ENCODE results near the gene AGBL2. TPM values are rescaled to one million over a fixed set of nuclear protein-coding genes. Genes with fewer than 3 reads are reported as not detected.

The AGBL2 gene
- total and polyA plus RNA-seq, 2 donors (not counting 3 experiments of a cell fraction or from before 2014, with no cell fraction given): 0.08 to 0.86 TPM

DNA sequence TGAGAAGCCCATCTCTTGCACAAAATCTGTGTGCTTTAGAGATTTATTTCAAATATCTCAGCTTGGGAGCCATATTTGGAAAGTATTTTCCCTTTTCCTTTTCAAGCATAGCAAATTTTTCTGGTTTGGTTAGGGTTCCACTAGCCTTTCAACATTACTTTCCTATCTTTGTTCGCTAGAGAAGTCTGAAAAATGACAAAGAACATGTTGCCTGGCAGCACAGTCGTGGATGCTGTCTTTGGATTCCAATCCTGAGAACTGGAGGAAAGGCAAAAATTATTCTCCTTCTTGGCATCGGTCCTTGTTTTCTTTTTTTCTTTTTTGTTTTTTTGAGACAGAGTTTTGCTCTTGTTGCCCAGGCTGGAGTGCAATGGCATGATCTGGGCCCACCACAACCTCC is 65.9 kb downstream of the AGBL2 start:
- H3K27ac ChIP-seq (ENCODE audit: insufficient read depth, low read depth, low read length): no peak overlapping the region
- no TSS peak for BruUV-seq (replicated peaks)
- peaks cover 0 to 1% of the 10 kb centered on the region in 2 experiments for H3K27me3 ChIP-seq (ENCODE audit: control insufficient read depth in 2 of 2, insufficient read depth in 2 of 2, low read length in 2 of 2)
- no peaks in the 10 kb centered on the region for H3K79me2 ChIP-seq (ENCODE audit: control insufficient read depth, insufficient read depth, low read length)
- H3K4me3 ChIP-seq (replicated peaks in 1 of 3; ENCODE audit: insufficient read depth in 1 of 3, low read depth in 1 of 3, low read length in 3 of 3): no peak overlapping the region
- no peaks in the 10 kb centered on the region for H3K9me1 ChIP-seq (replicated peaks; ENCODE audit: control insufficient read depth, extremely low read depth, insufficient read depth, low read length)
- DNase-seq (ENCODE audit: low read depth, low spot score) (no peak), FAIRE-seq (no peak)
- H3K9me3 ChIP-seq (replicated peaks; ENCODE audit: control insufficient read depth, insufficient read depth, low read length): no peaks in the 10 kb centered on the region
- POLR2A ChIA-PET: no interaction called here
- no peak for TF ChIP-seq EZH2 (IDR thresholded peaks at IDR 0.05; ENCODE audit: borderline replicate concordance, low read depth, low read length, severe bottlenecking)
- H3K9ac ChIP-seq (replicated peaks; ENCODE audit: extremely low read depth, insufficient read depth, low read length): no peak overlapping the region
- intact Hi-C loops (cut with micrococcal nuclease) (no loop called here), dilution Hi-C loops (cut with MboI; ENCODE audit: extremely low pct_ligation_motif_present, low sequenced_read_pairs) (no loop called here)
- no peak overlapping the region for H3K4me2 ChIP-seq (ENCODE audit: insufficient read depth, low read length)
- no peak overlapping the region for H2AFZ ChIP-seq (ENCODE audit: low read depth, low read length)
- CTCF ChIA-PET: no interaction called here
- H3K4me1 ChIP-seq (ENCODE audit: control insufficient read depth, extremely low read depth, insufficient read depth, low read length): no peaks in the 10 kb centered on the region
- no peaks in the 10 kb centered on the region for H3K36me3 ChIP-seq (ENCODE audit: control insufficient read depth in 2 of 2, extremely low read depth in 1 of 2, insufficient read depth in 2 of 2, low read length in 2 of 2)
- no peaks in the 10 kb centered on the region for H4K20me1 ChIP-seq (replicated peaks; ENCODE audit: control insufficient read depth, extremely low read depth, insufficient read depth, low read length)

DNA sequence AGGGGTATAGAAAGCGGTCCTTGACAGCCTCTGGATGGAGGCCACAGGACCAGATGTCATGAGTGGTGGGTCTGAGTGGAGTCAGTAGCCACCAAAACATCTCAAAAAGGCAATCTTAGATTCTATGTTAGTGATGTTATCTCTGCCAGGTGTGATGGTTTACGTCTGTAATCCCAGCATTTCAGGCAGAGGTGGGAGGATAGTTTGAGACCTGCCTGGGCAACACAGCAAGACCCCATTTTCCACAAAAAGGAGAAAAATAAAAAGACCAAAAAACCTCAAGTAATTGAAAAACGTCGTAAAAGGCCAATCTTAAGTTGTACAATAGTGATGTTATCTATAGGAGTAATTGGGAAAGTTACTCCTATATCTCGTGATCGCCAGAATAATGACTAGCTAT is 69.2 kb downstream of the AGBL2 start:
- Histone ChIP-seq H3K4me3 (replicated peaks in 1 of 3; ENCODE audit: insufficient read depth in 1 of 3, low read depth in 1 of 3, low read length in 3 of 3) (no peak overlapping the region), H3K79me2 (ENCODE audit: control insufficient read depth, insufficient read depth, low read length) (peaks cover 13% of the 10 kb centered on the region), H3K27ac (ENCODE audit: insufficient read depth, low read depth, low read length) (no peak overlapping the region), H3K9me1 (replicated peaks; ENCODE audit: control insufficient read depth, extremely low read depth, insufficient read depth, low read length) (no peaks in the 10 kb centered on the region), H3K9ac (replicated peaks; ENCODE audit: extremely low read depth, insufficient read depth, low read length) (no peak overlapping the region), H3K9me3 (replicated peaks; ENCODE audit: control insufficient read depth, insufficient read depth, low read length) (no peaks in the 10 kb centered on the region), H4K20me1 (replicated peaks; ENCODE audit: control insufficient read depth, extremely low read depth, insufficient read depth, low read length) (no peaks in the 10 kb centered on the region), H3K4me1 (ENCODE audit: control insufficient read depth, extremely low read depth, insufficient read depth, low read length) (peaks cover 10% of the 10 kb centered on the region), H3K4me2 (ENCODE audit: insufficient read depth, low read length) (no peak overlapping the region), H3K36me3 (ENCODE audit: control insufficient read depth in 2 of 2, extremely low read depth in 1 of 2, insufficient read depth in 2 of 2, low read length in 2 of 2) (no peaks in the 10 kb centered on the region), H3K27me3 (ENCODE audit: control insufficient read depth in 2 of 2, insufficient read depth in 2 of 2, low read length in 2 of 2) (no peaks in the 10 kb centered on the region), H2AFZ (ENCODE audit: low read depth, low read length) (no peak overlapping the region)
- intact Hi-C loops (cut with micrococcal nuclease) (no loop called here), dilution Hi-C loops (cut with MboI; ENCODE audit: extremely low pct_ligation_motif_present, low sequenced_read_pairs) (no loop called here)
- TF ChIP-seq FOS (IDR thresholded peaks at IDR 0.05; ENCODE audit: borderline replicate concordance, insufficient read depth, low read length) (no peak), POLR2AphosphoS5 (IDR thresholded peaks at IDR 0.05; ENCODE audit: insufficient read depth, low read depth, low read length) (no peak)
- FAIRE-seq (no peak), DNase-seq (ENCODE audit: low read depth, low spot score) (no peak)
- BruUV-seq (replicated peaks): no TSS peak
- CTCF ChIA-PET: no interaction called here
- POLR2A ChIA-PET: no interaction called here
